HG03354 (cell line): ENCODE results near the gene SLC16A8.
"Not testable (repeated sequence)": the region's sequence is repeated elsewhere in the genome, so short reads cannot be mapped to it uniquely, and the experiment has no call there.

Experiments
- ATAC-seq: cut with Tn5 transposase; IDR thresholded peaks from one replicate; pipeline ENCODE4 v1.9.1; 2021; ENCODE audit warnings: mild to moderate bottlenecking; ENCODE audit not compliant: unreplicated experiment, poor library complexity, severe bottlenecking

SLC16A8 gene

GRCh38 chr22:38088629-38089473 lies 4.9 kb upstream of the SLC16A8 start:
- no peak for ATAC-seq

- ATAC-seq, result no peak
Observed at GRCh38 chr22:38087855-38088254, 3.9 kb upstream of the SLC16A8 start.

- no peak for ATAC-seq
Observed at GRCh38 chr22:38086942-38087341, 3.0 kb upstream of the SLC16A8 start.

GRCh38 chr22:38086001-38086845 lies 2.2 kb upstream of the SLC16A8 start:
- no peak for ATAC-seq

- ATAC-seq, result no peak
Observed at GRCh38 chr22:38085501-38085900, 1.5 kb upstream of the SLC16A8 start.

- no peak for ATAC-seq
Observed at GRCh38 chr22:38085056-38085455, 1.1 kb upstream of the SLC16A8 start.

- ATAC-seq, result no peak
Observed at GRCh38 chr22:38082986-38083710, 836 bp downstream of the SLC16A8 start.

GRCh38 chr22:38081941-38082828 lies 1.8 kb downstream of the SLC16A8 start:
- ATAC-seq, result no peak

- no peak for ATAC-seq
Observed at GRCh38 chr22:38081636-38081940, 2.4 kb downstream of the SLC16A8 start.

GRCh38 chr22:38080850-38081635 lies 2.9 kb downstream of the SLC16A8 start:
- no peak for ATAC-seq

GRCh38 chr22:38080474-38080849 lies 3.5 kb downstream of the SLC16A8 start:
- no peak for ATAC-seq

- ATAC-seq, result no peak
Observed at GRCh38 chr22:38079804-38080203, 4.2 kb downstream of the SLC16A8 start.

- ATAC-seq, result not testable (repeated sequence)
Observed at GRCh38 chr22:38079208-38079607, 4.8 kb downstream of the SLC16A8 start.

GRCh38 chr22:38078046-38078840 lies 5.7 kb downstream of the SLC16A8 start:
- no peak for ATAC-seq

- ATAC-seq, result no peak
Observed at GRCh38 chr22:38077595-38077994, 6.4 kb downstream of the SLC16A8 start.

- ATAC-seq, result no peak
Observed at GRCh38 chr22:38077096-38077495, 6.9 kb downstream of the SLC16A8 start.

GRCh38 chr22:38075961-38076360 lies 8.0 kb downstream of the SLC16A8 start:
- ATAC-seq, result no peak
